Esophagus muscularis mucosa (tissue), 3 donors: ENCODE data around the gene MAN2B1.

Experiments used
- CTCF ChIP-seq, 3 experiments: fragments of 200-600 bp in 2 of 3; fragments of 450-650 bp in 1 of 3; sonication (generic) in 2 of 3; IDR thresholded peaks; one replicate each; pipeline ENCODE4 v1.5.1; 2017 to 2019; ENCODE audit warnings: antibody characterized with exemption in 3 of 3, mild to moderate bottlenecking in 2 of 3, moderate library complexity in 1 of 3
- POLR2AphosphoS5 ChIP-seq, 2 donors: sonication (generic); formaldehyde crosslinking; IDR thresholded peaks; one replicate each; pipeline ENCODE4 v1.6.1; 2017; ENCODE audit warnings: antibody characterized with exemption in 2 of 2

- TF ChIP-seq POLR2AphosphoS5 (IDR thresholded peaks at IDR 0.05) = no peak
- no peak for TF ChIP-seq CTCF (IDR thresholded peaks at IDR 0.05)
Observed at GRCh38 chr19:12597594-12597993, 68.9 kb downstream of the MAN2B1 start.
